PC-9 (cell line): ENCODE measurements around the gene HRH1. TPM values are rescaled to one million over a fixed set of nuclear protein-coding genes. Genes with fewer than 3 reads are reported as not detected.

Experiments used
- BruUV-seq: library from RNA; stranded (reverse); fragments of 400-500 nt; replicated peaks from 2 replicates; lab custom pipeline; 2021; lab: Mats Ljungman, UMichigan
- CTCF ChIA-PET: fragments of 300-600 bp; sonication (Branson Sonifier 250); formaldehyde crosslinking; loops from one replicate; lab custom pipeline; 2022; ENCODE audit warnings: antibody characterized with exemption; lab: Charles Lee
- POLR2A ChIA-PET: fragments of 300-600 bp; sonication (Branson Sonifier 250); formaldehyde crosslinking; loops from one replicate; lab custom pipeline; 2022; ENCODE audit warnings: antibody characterized with exemption; ENCODE audit not compliant: unreplicated experiment; lab: Charles Lee
- DNase-seq, 2 experiments: peaks; one replicate each; pipeline versions ENCODE4 v3.0.0 to v3.0.0-alpha.2; 2015 to 2022; ENCODE audit warnings: mixed read lengths in 1 of 2
- H2AFZ ChIP-seq: fragments of 200-600 bp; sonication (generic); 2 replicates; pipeline ENCODE4 v1.8.1; 2017; ENCODE audit warnings: antibody characterized with exemption
- H3F3A ChIP-seq: fragments of 200-600 bp; sonication (generic); 2 replicates; pipeline ENCODE4 v1.8.1; 2017; ENCODE audit warnings: antibody characterized with exemption, mild to moderate bottlenecking, low read depth; ENCODE audit not compliant: insufficient read depth
- H3K27ac ChIP-seq: fragments of 200-600 bp; sonication (generic); 2 replicates; pipeline ENCODE4 v1.6.1; 2016; ENCODE audit warnings: mixed run types
- H3K27me3 ChIP-seq: fragments of 200-600 bp; sonication (generic); 2 replicates; pipeline ENCODE4 v1.6.1; 2016; ENCODE audit warnings: low read depth, mixed run types; ENCODE audit not compliant: insufficient read depth
- H3K36me3 ChIP-seq: fragments of 200-600 bp; sonication (generic); 2 replicates; pipeline ENCODE4 v1.6.1; 2016; ENCODE audit warnings: low read depth, mixed run types
- H3K4me1 ChIP-seq: fragments of 200-600 bp; sonication (generic); replicated peaks from 2 replicates; pipeline ENCODE4 v1.6.1; 2016; ENCODE audit warnings: mixed run types; ENCODE audit not compliant: insufficient read depth
- H3K4me2 ChIP-seq: fragments of 200-600 bp; sonication (generic); 2 replicates; pipeline ENCODE4 v1.6.1; 2017; ENCODE audit warnings: mixed run types
- H3K4me3 ChIP-seq: fragments of 200-600 bp; sonication (generic); 2 replicates; pipeline ENCODE4 v1.6.1; 2016; ENCODE audit warnings: mixed run types
- H3K79me2 ChIP-seq: fragments of 200-600 bp; sonication (generic); 2 replicates; pipeline ENCODE4 v1.6.1; 2017; ENCODE audit warnings: low read depth, mixed run types
- H3K9me2 ChIP-seq: fragments of 200-600 bp; sonication (generic); 2 replicates; pipeline ENCODE4 v1.8.1; 2017; ENCODE audit warnings: mild to moderate bottlenecking; ENCODE audit not compliant: insufficient read depth
- H3K9me3 ChIP-seq: fragments of 200-600 bp; sonication (generic); 2 replicates; pipeline ENCODE4 v1.8.1; 2016; ENCODE audit warnings: low read depth; ENCODE audit not compliant: insufficient read depth
- H4K20me1 ChIP-seq: fragments of 200-600 bp; sonication (generic); 2 replicates; pipeline ENCODE4 v1.8.1; 2017; ENCODE audit not compliant: insufficient read depth
- EZH2 ChIP-seq: fragments of 200-600 bp; sonication (generic); IDR thresholded peaks from 2 replicates; pipeline ENCODE4 v1.8.0; 2017; ENCODE audit warnings: antibody characterized with exemption, low read depth
- intact Hi-C: fragments of 100-400 bp; cut with micrococcal nuclease; formaldehyde crosslinking; loops from one replicate; pipeline ENCODE4 v1.10.0; 2022; ENCODE audit not compliant: unreplicated experiment
- total RNA-seq: library from RNA; stranded (reverse); gene quantifications from 2 replicates; pipeline ENCODE4 v1.2.3, GENCODE V29; 2021
- TF ChIP-seq, protein P1 (sequence below): fragments of 200-600 bp; sonication (generic); conservative IDR thresholded peaks from 2 replicates; pipeline ENCODE4 v1.6.1; 2017; ENCODE audit warnings: mixed run types, antibody characterized with exemption, mild to moderate bottlenecking, moderate library complexity

The HRH1 gene
- total RNA-seq, 1 experiment from 2014 or later, result 9.2 TPM

DNA sequence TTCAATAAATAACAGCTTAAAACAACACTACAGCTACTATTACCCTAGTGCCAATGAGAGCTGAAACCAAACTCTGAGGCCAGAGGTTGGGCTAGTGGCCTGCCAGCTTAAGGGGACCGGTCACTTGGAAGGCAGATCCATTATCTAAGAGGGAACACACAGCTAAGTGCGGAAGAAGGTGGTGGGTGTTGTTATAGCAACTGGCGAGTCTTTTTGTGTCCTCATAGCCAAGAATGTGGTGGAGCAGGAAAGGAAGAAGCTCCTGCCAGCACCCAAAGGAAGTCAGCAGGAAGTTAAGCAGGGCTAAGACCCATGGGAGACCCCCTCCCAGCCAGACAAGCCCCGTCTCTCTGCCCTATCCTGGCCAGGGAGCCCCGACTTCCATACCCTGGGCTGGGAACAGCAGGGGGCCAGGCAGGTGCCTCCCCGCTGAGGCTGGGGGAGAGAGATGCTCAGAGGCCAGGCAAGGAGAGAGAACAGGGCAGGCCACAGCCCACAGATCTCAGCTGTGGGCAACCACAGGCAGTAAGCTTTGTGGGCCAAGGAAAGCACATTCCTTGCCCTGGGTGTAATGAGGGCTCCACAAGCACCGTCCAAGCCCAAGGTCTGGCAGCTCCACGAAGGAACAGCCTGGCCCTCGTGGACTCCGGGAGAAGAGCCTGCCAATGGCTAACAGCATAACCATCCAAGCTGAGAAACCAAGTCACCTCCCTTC, 34.0 kb upstream of the HRH1 start:
- Histone ChIP-seq H3K4me1 (no peaks in the 10 kb centered on the region), H3K27ac (no peak overlapping the region), H3F3A (no peaks in the 10 kb centered on the region), H4K20me1 (no peaks in the 10 kb centered on the region), H3K9me2 (no peaks in the 10 kb centered on the region), H2AFZ (no peak overlapping the region), H3K4me3 (no peak overlapping the region), H3K36me3 (no peaks in the 10 kb centered on the region), H3K9me3 (peaks cover 6% of the 10 kb centered on the region; the same call in 1 of the 2 replicates), H3K27me3 (no peaks in the 10 kb centered on the region), H3K4me2 (no peak overlapping the region), H3K79me2 (no peaks in the 10 kb centered on the region)
- intact Hi-C loops, result no loop called here
- BruUV-seq, result no TSS peak
- ChIA-PET CTCF (no interaction called here), POLR2A (no interaction called here)
- no peak for TF ChIP-seq EZH2
- TF ChIP-seq, protein P1, sequence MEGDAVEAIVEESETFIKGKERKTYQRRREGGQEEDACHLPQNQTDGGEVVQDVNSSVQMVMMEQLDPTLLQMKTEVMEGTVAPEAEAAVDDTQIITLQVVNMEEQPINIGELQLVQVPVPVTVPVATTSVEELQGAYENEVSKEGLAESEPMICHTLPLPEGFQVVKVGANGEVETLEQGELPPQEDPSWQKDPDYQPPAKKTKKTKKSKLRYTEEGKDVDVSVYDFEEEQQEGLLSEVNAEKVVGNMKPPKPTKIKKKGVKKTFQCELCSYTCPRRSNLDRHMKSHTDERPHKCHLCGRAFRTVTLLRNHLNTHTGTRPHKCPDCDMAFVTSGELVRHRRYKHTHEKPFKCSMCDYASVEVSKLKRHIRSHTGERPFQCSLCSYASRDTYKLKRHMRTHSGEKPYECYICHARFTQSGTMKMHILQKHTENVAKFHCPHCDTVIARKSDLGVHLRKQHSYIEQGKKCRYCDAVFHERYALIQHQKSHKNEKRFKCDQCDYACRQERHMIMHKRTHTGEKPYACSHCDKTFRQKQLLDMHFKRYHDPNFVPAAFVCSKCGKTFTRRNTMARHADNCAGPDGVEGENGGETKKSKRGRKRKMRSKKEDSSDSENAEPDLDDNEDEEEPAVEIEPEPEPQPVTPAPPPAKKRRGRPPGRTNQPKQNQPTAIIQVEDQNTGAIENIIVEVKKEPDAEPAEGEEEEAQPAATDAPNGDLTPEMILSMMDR, result no peak
- DNase-seq, result no peak

DNA sequence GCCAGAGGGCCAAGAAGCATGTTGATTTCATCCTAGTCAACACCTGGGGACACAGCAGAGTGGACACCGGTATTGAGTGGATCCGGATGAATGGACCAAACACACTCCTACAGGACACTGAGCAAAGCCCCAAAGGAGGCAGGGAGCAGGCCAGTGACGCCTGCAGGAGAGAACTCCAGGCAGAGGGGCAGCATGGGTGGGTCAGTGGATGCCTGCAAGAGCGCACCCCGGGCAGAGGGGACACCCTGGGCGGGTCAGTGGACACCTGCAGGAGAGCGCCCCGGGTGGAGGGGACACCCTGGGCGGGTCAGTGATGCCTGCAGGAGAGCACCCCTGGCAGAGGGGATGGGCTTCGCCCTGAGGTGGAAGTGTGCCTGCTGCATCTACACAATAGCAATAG, 27.6 kb upstream of the HRH1 start:
- no TSS peak for BruUV-seq

DNA sequence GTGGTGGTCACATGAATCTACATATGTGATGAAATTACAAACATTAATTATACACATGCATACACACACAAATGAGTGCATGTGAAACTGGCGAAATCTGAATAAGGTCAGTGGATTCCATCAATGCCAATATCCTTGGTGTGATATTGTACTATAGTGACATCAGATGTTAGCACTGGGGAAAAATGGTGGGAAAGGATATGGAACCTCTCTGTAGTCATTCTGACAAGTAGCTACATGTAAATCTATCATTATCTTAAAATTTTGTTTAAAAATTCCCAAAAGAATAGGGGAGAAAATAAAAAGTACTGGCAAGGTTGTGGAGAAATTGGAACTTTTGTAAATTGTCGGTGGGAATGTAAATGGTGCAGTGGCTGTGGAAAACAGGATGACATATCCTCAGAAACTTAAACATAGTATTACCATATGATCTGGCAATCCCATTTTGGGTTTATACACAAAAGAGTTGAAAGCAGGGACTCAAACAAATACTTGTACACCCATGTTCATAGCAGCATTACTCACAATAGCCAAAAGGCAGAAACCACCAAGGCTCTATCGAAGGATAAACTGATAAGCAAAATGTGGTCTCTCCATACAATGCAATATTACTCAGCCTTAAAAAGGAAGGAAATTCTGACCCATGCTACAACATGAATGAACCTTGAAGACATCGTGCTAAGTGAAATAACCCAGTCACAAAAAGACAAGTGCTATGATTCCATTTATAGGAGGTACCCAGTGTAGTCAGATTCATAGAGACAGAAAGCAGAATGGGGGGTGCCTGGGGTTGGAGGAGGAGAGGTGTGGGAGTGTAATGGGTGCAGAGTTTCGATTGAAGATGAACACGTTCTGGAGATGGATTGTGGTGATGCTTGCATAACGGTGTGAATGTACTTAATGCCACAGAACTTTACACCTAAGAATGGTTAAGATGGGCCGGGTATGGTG, 25.3 kb upstream of the HRH1 start:
- POLR2A ChIA-PET, result no interaction called here
- Histone ChIP-seq H3K79me2 (no peaks in the 10 kb centered on the region), H3F3A (no peaks in the 10 kb centered on the region), H3K36me3 (no peaks in the 10 kb centered on the region), H2AFZ (no peak overlapping the region), H3K4me2 (no peak overlapping the region), H3K27me3 (no peaks in the 10 kb centered on the region), H3K9me2 (no peaks in the 10 kb centered on the region), H3K4me1 (no peaks in the 10 kb centered on the region), H3K4me3 (no peak overlapping the region), H3K27ac (no peak overlapping the region), H4K20me1 (no peaks in the 10 kb centered on the region), H3K9me3 (no peaks in the 10 kb centered on the region)
- intact Hi-C loops, result no loop called here
- no peak for DNase-seq
- TF ChIP-seq, protein P1, result no peak
- TF ChIP-seq EZH2, result no peak
- BruUV-seq, result no TSS peak
- CTCF ChIA-PET, result no interaction called here

More for the DNA sequence above, 27.6 kb upstream of the HRH1 start:
- H3K9me2 ChIP-seq, result no peaks in the 10 kb centered on the region
- TF ChIP-seq EZH2, result no peak
- TF ChIP-seq, protein P1, result no peak
- H4K20me1 ChIP-seq, result no peaks in the 10 kb centered on the region
- no peaks in the 10 kb centered on the region for H3K4me1 ChIP-seq
- H3F3A ChIP-seq, result no peaks in the 10 kb centered on the region
- no peaks in the 10 kb centered on the region for H3K27me3 ChIP-seq
- no peak overlapping the region for H2AFZ ChIP-seq
- H3K36me3 ChIP-seq, result no peaks in the 10 kb centered on the region
- intact Hi-C loops, result no loop called here
- CTCF ChIA-PET, result no interaction called here
- no peak overlapping the region for H3K4me3 ChIP-seq
- peaks cover 6% of the 10 kb centered on the region; the same call in 1 of the 2 replicates for H3K9me3 ChIP-seq
- no peak overlapping the region for H3K4me2 ChIP-seq
- no peak for DNase-seq
- POLR2A ChIA-PET, result no interaction called here
- H3K27ac ChIP-seq, result no peak overlapping the region
- no peaks in the 10 kb centered on the region for H3K79me2 ChIP-seq
